HepG2 (cell line): ENCODE measurements around the gene PAN2. TPM values are rescaled to one million over a fixed set of nuclear protein-coding genes. Genes with fewer than 3 reads are reported as not detected.
A peak's percentile ranks its signal among the peaks of the same experiment; 100 is the strongest.

ENCODE experiments used
- ATF1 ChIP-seq: IDR thresholded peaks from 2 replicates; pipeline ENCODE4 v1.6.1; 2016; ENCODE audit warnings: mild to moderate bottlenecking, control low read depth
- BORCS8-MEF2B ChIP-seq: sonication (generic); formaldehyde crosslinking; IDR thresholded peaks from 2 replicates; pipeline ENCODE4 v1.8.0; 2022; ENCODE audit warnings: mild to moderate bottlenecking, missing genetic modification reagents
- ETS1 ChIP-seq: sonication (generic); formaldehyde crosslinking; IDR thresholded peaks from 2 replicates; pipeline ENCODE4 v1.4.0; 2020; ENCODE audit warnings: missing genetic modification reagents
- FOXO4 ChIP-seq: sonication (generic); formaldehyde crosslinking; conservative IDR thresholded peaks from 2 replicates; pipeline ENCODE4 v1.8.1; 2023; ENCODE audit warnings: missing genetic modification reagents
- NBN ChIP-seq: fragments of 450-650 bp; conservative IDR thresholded peaks from 2 replicates; pipeline ENCODE4 v1.6.1; 2017
- PATZ1 ChIP-seq: sonication (generic); formaldehyde crosslinking; IDR thresholded peaks from 2 replicates; pipeline ENCODE4 v1.4.0; 2020; ENCODE audit warnings: missing genetic modification reagents
- SAFB2 ChIP-seq: sonication (generic); formaldehyde crosslinking; IDR thresholded peaks from 2 replicates; pipeline ENCODE4 v1.5.1; 2020; ENCODE audit warnings: missing genetic modification reagents, low read depth, mild to moderate bottlenecking, borderline replicate concordance
- SMARCE1 ChIP-seq: fragments of 450-650 bp; IDR thresholded peaks from 2 replicates; pipeline ENCODE4 v1.6.1; 2017; ENCODE audit warnings: borderline replicate concordance
- SNAPC5 ChIP-seq: sonication (generic); formaldehyde crosslinking; IDR thresholded peaks from 2 replicates; pipeline ENCODE4 v1.8.1; 2023; ENCODE audit warnings: mild to moderate bottlenecking, missing genetic modification reagents, borderline replicate concordance
- SP1 ChIP-seq, 2 experiments: fragments of 450-650 bp in 1 of 2; sonication (generic) in 1 of 2; formaldehyde crosslinking in 1 of 2; IDR thresholded peaks; 2 replicates each; pipeline versions ENCODE4 v1.4.0 to v1.6.1; 2016 to 2020; ENCODE audit warnings: missing genetic modification reagents in 1 of 2
- SP4 ChIP-seq: sonication (generic); formaldehyde crosslinking; IDR thresholded peaks from 2 replicates; pipeline ENCODE4 v1.8.1; 2023; ENCODE audit warnings: mild to moderate bottlenecking, missing genetic modification reagents
- THRA ChIP-seq: sonication (generic); formaldehyde crosslinking; IDR thresholded peaks from 2 replicates; pipeline ENCODE4 v1.4.0; 2020; ENCODE audit warnings: missing genetic modification reagents, borderline replicate concordance
- ZBTB20 ChIP-seq: sonication (generic); formaldehyde crosslinking; IDR thresholded peaks from 2 replicates; pipeline ENCODE4 v1.8.1; 2023; ENCODE audit warnings: missing genetic modification reagents, low read depth, mild to moderate bottlenecking, borderline replicate concordance
- ZFP90 ChIP-seq: sonication (generic); formaldehyde crosslinking; IDR thresholded peaks from 2 replicates; pipeline ENCODE4 v1.8.0; 2022; ENCODE audit warnings: missing genetic modification reagents, mild to moderate bottlenecking, inconsistent platforms, borderline replicate concordance
- ZNF235 ChIP-seq: sonication (generic); formaldehyde crosslinking; IDR thresholded peaks from 2 replicates; pipeline ENCODE4 v1.8.1; 2023; ENCODE audit warnings: mild to moderate bottlenecking, missing genetic modification reagents, borderline replicate concordance
- ZNF432 ChIP-seq: sonication (generic); formaldehyde crosslinking; IDR thresholded peaks from 2 replicates; pipeline ENCODE4 v1.5.0; 2020; ENCODE audit warnings: missing genetic modification reagents, mild to moderate bottlenecking, borderline replicate concordance
- ZNF547 ChIP-seq: sonication (generic); formaldehyde crosslinking; IDR thresholded peaks from 2 replicates; pipeline ENCODE4 v1.5.1; 2020; ENCODE audit warnings: mild to moderate bottlenecking, missing genetic modification reagents
- ZNF580 ChIP-seq: IDR thresholded peaks from 2 replicates; pipeline ENCODE4 v1.6.1; 2016; ENCODE audit warnings: low read depth, borderline replicate concordance
- ZNF605 ChIP-seq: sonication (generic); formaldehyde crosslinking; IDR thresholded peaks from 2 replicates; pipeline ENCODE4 v1.8.0; 2022; ENCODE audit warnings: mild to moderate bottlenecking, missing genetic modification reagents
- ZNF780A ChIP-seq: sonication (generic); formaldehyde crosslinking; IDR thresholded peaks from 2 replicates; pipeline ENCODE4 v1.8.0; 2022; ENCODE audit warnings: mild to moderate bottlenecking, missing genetic modification reagents, moderate library complexity
- ZZZ3 ChIP-seq: sonication (generic); formaldehyde crosslinking; IDR thresholded peaks from 2 replicates; pipeline ENCODE4 v1.4.0; 2020; ENCODE audit warnings: missing genetic modification reagents, mild to moderate bottlenecking, borderline replicate concordance
- polyA plus RNA-seq, 8 experiments: library from polyadenylated mRNA; depleted of rRNA in 3 of 8; stranded (reverse) in 7 of 8; unstranded in 1 of 8; fragments of >200 nt; fragmentation: Illumina TruSeq in 4 of 8; extraction: Trizol in 4 of 8; gene quantifications; 2 replicates each; pipeline versions ENCODE4 v1.2.1 to v1.2.3, GENCODE V29; 2011 to 2016; ENCODE audit warnings: low read depth in 4 of 8, missing spikeins in 1 of 8, mixed read lengths in 1 of 8; ENCODE audit not compliant: insufficient read depth in 1 of 8
- total RNA-seq, 5 experiments: library from RNA; depleted of rRNA; stranded (reverse); fragments of >200 nt; fragmentation: Illumina TruSeq; extraction: Trizol; gene quantifications; 2 replicates each; pipeline ENCODE4 v1.2.3, GENCODE V29; 2016; ENCODE audit warnings: low read depth in 1 of 5

Gene PAN2
- total and polyA plus RNA-seq, 2 of the 13 experiments (the other 11 are each of a cell fraction or from before 2014, with no cell fraction given) = 27.2 to 61.1 TPM

- TF ChIP-seq SAFB2 (CRISPR knock-in tag) = no peak; the same call in 1 of the 2 replicates
- no peak for TF ChIP-seq NBN
- no peak for TF ChIP-seq ZNF235 (CRISPR knock-in tag)
- TF ChIP-seq ZZZ3 = peak; percentile 38; the same call in 1 of the 2 replicates
- TF ChIP-seq ZFP90 (CRISPR knock-in tag) = peak; percentile 78
- TF ChIP-seq ZNF780A (CRISPR knock-in tag) = peak; percentile 53; the same call in 1 of the 2 replicates
- TF ChIP-seq ZBTB20 (CRISPR knock-in tag) = peak; percentile 56; the same call in 1 of the 2 replicates
- TF ChIP-seq BORCS8-MEF2B = peak; percentile 85; the same call in 1 of the 2 replicates
- TF ChIP-seq ZNF432 (CRISPR knock-in tag) = no peak
- no peak for TF ChIP-seq SNAPC5 (CRISPR knock-in tag)
- peak; percentile 66; the same call in 1 of the 2 replicates for TF ChIP-seq SP4
- peak; percentile 81; the same call in 1 of the 2 replicates for TF ChIP-seq ZNF605
- peak; percentile 36 for TF ChIP-seq ATF1 (CRISPR knock-in tag)
- no peak for TF ChIP-seq SMARCE1
- TF ChIP-seq ZNF580 = 0 out of 2 replicates have a peak, but pooled peaks have one; percentile 14
- peak; percentile 11; the same call in 1 of the 2 replicates for TF ChIP-seq THRA
- TF ChIP-seq PATZ1 (CRISPR knock-in tag) = 0 out of 2 replicates have a peak, but pooled peaks have one; percentile 39
- TF ChIP-seq FOXO4 (CRISPR knock-in tag) = no peak
- peak; percentile 31; the same call in 1 of the 2 replicates for TF ChIP-seq ZNF547 (CRISPR knock-in tag)
- TF ChIP-seq ETS1 (CRISPR knock-in tag) = no peak; the same call in 1 of the 2 replicates
- no peak for TF ChIP-seq SP1 (IDR thresholded peaks at IDR 0.05)
- no peak; the same call in 1 of the 2 replicates for TF ChIP-seq SP1 (CRISPR knock-in tag; IDR thresholded peaks at IDR 0.05)
Measured at GRCh38 chr12:56315622-56316473, 18.0 kb downstream of the PAN2 start, which contains the start of gene CNPY2 (continued).
